ENCODE measurements around the gene ITFG1.
"Not testable (repeated sequence)": the region's sequence is repeated elsewhere in the genome, so short reads cannot be mapped to it uniquely, and the experiment has no call there.

ITFG1 gene

GRCh38 chr16:47152501-47152900, 308.4 kb downstream of the ITFG1 start:
- DNase-seq (ENCODE audit: low spot score) = not testable (repeated sequence)

DNA sequence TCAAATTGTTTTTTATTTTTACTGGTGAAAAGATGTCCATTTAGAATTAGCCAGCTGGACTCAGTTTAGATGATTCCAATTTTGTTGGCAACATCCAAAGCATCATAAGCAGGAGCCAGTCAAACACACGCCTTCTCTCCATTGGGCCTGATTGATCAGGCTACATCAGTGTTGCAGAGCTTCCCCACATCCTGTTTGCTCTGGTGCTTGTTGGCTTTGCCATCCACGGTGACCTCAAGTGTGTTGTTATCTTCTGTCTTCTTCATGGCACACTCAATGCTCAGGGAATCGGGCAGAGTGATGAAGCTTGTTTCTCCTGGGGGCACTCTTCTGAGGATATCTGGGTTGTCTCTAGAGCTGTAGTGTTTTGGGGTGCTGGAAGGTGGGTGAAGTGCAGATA, 310.8 kb downstream of the ITFG1 start:
- no peak for DNase-seq (ENCODE audit: low spot score)

- DNase-seq (ENCODE audit: low spot score) = no peak
These were observed 316.3 kb downstream of the ITFG1 start for GRCh38 chr16:47144559-47144877.

GRCh38 chr16:47143677-47144558, 316.9 kb downstream of the ITFG1 start, which contains the start of gene NETO2:
TSS of gene NETO2 (minus strand) at chr16:47143945. CDS start at chr16:47143612, 333 bp downstream.
- DNase-seq (ENCODE audit: low spot score) = peak; percentile 65

GRCh38 chr16:47142821-47143676, 317.8 kb downstream of the ITFG1 start:
- peak; percentile 70 for DNase-seq (ENCODE audit: low spot score)

DNA sequence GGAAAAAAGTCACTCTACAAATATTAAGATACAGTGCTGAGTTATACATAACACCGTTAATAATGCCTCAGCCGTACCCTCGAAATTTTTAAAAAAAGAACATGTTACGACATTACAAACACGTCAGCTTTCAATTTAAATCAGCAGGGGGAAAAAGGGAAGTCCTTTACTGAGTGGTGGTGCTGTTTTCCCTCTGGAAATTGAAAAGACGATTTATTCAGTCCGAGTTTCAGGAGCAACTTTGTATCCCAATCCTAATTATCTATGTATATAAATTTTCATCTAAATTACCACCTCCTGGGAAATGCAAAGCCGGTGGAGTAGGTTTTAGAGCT, 318.4 kb downstream of the ITFG1 start:
- DNase-seq (ENCODE audit: low spot score) = peak; percentile 12

DNA sequence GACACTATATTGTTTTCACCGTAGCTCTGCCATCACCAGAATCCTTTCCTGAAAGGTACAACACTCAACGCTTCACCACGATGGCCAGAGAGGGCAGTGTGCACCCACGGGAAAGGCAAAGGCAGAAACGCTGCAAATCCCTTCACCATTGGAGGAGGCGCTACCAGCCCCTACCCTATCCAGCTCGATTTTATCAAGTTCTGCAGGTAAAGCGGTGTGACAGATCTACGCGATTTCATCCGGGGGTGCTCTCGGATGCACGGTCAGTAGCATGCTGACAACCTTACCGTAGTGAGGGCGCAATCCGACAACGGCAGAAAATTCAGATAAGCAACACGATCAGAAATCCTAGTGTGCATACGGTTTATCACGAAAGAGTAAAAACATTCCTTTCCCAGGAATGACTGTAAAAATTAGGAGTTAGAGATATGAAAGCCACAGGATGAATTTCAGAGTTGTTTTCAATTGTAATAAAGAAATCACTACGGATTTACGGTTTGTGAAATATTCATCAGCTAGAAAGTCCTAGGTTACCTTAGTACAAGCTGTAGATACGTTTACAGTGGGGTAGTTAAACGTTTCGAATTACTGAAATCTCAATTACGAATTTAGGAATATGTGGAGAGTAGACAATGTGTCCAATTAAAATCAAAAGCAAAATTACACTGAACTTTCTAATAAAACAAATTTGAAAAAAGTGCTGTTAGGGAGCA, 318.9 kb downstream of the ITFG1 start:
- peak; percentile 86 for DNase-seq (ENCODE audit: low spot score)

DNA sequence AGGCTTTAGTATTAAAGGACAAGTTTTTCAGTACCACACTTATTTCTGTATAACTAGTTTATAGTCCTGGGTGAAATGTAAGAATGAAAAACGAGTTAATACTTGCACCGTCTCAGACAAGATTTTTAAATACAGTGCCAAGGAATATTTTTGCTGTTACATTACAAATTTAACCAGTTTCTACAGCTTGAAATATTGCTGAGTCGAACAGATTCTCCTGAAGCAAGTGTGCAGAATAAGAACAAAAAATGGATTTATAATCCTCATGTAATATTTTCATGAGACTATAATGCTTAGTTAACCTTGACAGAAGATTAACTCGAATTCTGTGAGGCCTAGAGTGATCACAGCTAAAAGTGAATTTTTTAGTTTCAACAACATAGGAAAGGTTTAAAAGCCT, 320.2 kb downstream of the ITFG1 start:
- DNase-seq (ENCODE audit: low spot score) = no peak

GRCh38 chr16:47139561-47140185, 321.2 kb downstream of the ITFG1 start:
- no peak for DNase-seq (ENCODE audit: low spot score)

DNA sequence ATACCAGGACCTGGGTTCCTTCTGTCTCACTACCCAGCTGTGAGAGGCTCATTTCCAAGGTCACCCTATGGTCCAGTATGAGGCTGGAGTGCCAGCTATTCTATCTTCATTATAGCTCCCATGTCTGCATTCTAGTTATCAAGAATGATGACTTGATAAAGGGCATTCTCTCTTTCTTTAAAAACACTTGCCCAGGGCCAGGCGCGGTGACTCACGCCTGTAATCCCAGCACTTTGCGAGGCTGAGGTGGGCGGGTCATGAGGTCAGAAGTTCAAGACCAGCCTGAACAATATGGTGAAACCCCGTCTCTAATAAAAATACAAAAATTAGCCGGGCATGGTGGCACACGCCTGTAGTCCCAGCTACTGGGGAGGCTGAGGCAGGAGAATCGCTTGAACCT, 322.9 kb downstream of the ITFG1 start:
- not testable (repeated sequence) for DNase-seq (ENCODE audit: low spot score)

GRCh38 chr16:47136099-47136842, 324.6 kb downstream of the ITFG1 start:
- no peak for DNase-seq (ENCODE audit: low spot score)

- no peak for DNase-seq (ENCODE audit: low spot score)
These were observed 326.3 kb downstream of the ITFG1 start for GRCh38 chr16:47134550-47134949.

- no peak for DNase-seq (ENCODE audit: low spot score)
These were observed 328.6 kb downstream of the ITFG1 start for GRCh38 chr16:47132308-47132707.

- DNase-seq (ENCODE audit: low spot score) = no peak
These were observed 331.0 kb downstream of the ITFG1 start for GRCh38 chr16:47129755-47130435.

- no peak for DNase-seq (ENCODE audit: low spot score)
These were observed 333.3 kb downstream of the ITFG1 start for GRCh38 chr16:47127541-47127940.

DNA sequence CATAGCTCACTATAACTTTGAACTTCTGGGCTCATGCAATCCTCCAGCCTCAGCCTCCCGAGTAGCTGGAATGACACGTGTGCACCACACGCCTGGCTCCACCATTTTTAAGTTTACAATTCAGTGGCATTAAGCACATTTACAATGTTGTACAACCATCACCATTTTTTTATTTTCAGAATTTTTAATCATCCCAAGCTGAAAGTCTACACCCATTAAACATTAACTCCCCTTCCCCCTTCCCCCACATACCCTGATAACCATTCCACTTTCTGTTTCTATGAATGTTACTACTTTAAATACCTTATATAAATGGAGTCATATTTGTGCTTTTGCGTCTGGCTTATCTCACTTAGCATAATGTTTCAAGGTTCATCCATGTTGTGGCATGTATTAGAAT, 335.1 kb downstream of the ITFG1 start:
- no peak for DNase-seq (ENCODE audit: low spot score)

DNA sequence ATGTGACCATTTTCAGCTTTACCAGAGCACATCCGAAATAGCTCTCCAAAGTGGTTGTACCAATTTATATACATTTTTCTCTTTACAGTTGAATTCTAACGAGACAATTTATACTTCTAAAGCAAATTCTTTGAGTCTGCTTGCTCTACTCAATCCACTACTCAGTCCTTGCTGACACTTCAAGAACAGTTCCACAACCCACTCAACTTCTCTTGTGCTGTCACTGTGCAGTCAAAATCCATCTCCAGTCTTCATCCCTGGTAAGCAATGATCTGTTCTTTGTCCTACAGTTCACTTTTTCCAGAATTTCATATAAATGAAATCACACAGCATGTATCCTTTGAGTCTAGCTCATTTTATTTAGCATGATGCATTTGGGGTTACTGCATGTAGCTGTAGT, 347.7 kb downstream of the ITFG1 start:
- no peak for DNase-seq (ENCODE audit: low spot score)

- no peak for DNase-seq (ENCODE audit: low spot score)
These were observed 349.9 kb downstream of the ITFG1 start for GRCh38 chr16:47110939-47111338.

DNA sequence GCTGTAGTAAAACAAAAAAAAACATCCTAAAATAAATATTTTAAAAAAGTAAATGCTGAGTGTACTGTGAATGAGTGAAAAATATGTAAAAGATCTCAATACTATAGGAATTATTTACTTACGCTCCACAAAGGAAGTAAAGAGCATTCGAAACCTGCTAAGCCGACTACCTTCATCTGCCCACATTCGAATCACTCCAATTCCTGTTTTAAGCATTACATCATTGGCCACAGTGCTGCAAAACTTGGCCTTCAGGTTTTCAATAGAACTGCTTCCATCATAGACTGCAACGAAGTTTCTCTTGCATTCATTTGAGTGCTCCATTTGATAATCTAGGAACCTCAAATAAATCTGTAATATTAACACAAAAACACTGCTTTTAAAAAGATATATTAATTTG, 351.5 kb downstream of the ITFG1 start:
- DNase-seq (ENCODE audit: low spot score) = no peak

All from AG08396 (cell line).